Esophagus squamous epithelium (tissue), 5 donors: ENCODE data around the gene NT5C3B. TPM values are rescaled to one million over a fixed set of nuclear protein-coding genes. Genes with fewer than 3 reads are reported as not detected.
"Not testable (repeated sequence)": the region's sequence is repeated elsewhere in the genome, so short reads cannot be mapped to it uniquely, and the experiment has no call there.

Experiments used
- DNase-seq: peaks from one replicate; lab custom pipeline; 2025; lab: John Stamatoyannopoulos, UW
- H3K27ac ChIP-seq, 4 donors: fragments of 200-600 bp; sonication (generic); one replicate each; pipeline ENCODE4 v1.5.1; 2016 to 2019; ENCODE audit warnings: mild to moderate bottlenecking in 1 of 4
- H3K27me3 ChIP-seq, 4 donors: fragments of 200-600 bp; sonication (generic); 1 replicate in 3 of 4; 2 replicates in 1 of 4; pipeline versions ENCODE4 v1.5.1 to v1.6.0; 2017 to 2021; ENCODE audit warnings: antibody characterized with exemption in 1 of 4
- H3K36me3 ChIP-seq, 3 donors: fragments of 200-600 bp; sonication (generic); one replicate each; pipeline ENCODE4 v1.5.1; 2016 to 2019
- H3K4me1 ChIP-seq, 3 donors: fragments of 200-600 bp; sonication (generic); one replicate each; pipeline ENCODE4 v1.5.1; 2017 to 2019
- H3K4me3 ChIP-seq, 4 donors: fragments of 200-600 bp; sonication (generic); 1 replicate in 3 of 4; 2 replicates in 1 of 4; pipeline ENCODE4 v1.5.1; 2016 to 2019; ENCODE audit warnings: mild to moderate bottlenecking in 2 of 4, moderate library complexity in 1 of 4
- H3K9me3 ChIP-seq, 3 donors: fragments of 200-600 bp; sonication (generic); one replicate each; pipeline ENCODE4 v1.5.1; 2016 to 2019
- POLR2A ChIP-seq, 4 donors: fragments of 450-650 bp; IDR thresholded peaks; one replicate each; pipeline ENCODE4 v1.6.1; 2017; ENCODE audit warnings: antibody characterized with exemption in 4 of 4, mild to moderate bottlenecking in 4 of 4, moderate library complexity in 3 of 4
- WGBS, 2 donors: methylation state at CpG; one replicate each; pipeline ENCODE4 v1.1.5; 2018; 5-methylcytosine and 5-hydroxymethylcytosine counted together
- intact Hi-C: fragments of 100-400 bp; cut with DNase I; formaldehyde crosslinking; loops from one replicate; pipeline ENCODE4 v1.15.0; 2022
- total RNA-seq, 4 donors: library from RNA; depleted of rRNA; stranded (reverse); fragments of >200 nt; gene quantifications; one replicate each; pipeline ENCODE4 v1.1.0, GENCODE V29; 2016
- TF ChIP-seq, protein P1 (sequence below), 6 experiments: fragments of 450-650 bp in 4 of 6; fragments of 200-600 bp in 2 of 6; sonication (generic) in 2 of 6; IDR thresholded peaks; one replicate each; pipeline ENCODE4 v1.5.1; 2016 to 2019; ENCODE audit warnings: antibody characterized with exemption in 6 of 6, mild to moderate bottlenecking in 4 of 6, moderate library complexity in 4 of 6
- donor health status: DM: yes; HTN: yes; CAD: no.

NT5C3B gene
- total RNA-seq, 4 donors from 2014 or later = 23.8 to 45.4 (median 30.5) TPM

DNA sequence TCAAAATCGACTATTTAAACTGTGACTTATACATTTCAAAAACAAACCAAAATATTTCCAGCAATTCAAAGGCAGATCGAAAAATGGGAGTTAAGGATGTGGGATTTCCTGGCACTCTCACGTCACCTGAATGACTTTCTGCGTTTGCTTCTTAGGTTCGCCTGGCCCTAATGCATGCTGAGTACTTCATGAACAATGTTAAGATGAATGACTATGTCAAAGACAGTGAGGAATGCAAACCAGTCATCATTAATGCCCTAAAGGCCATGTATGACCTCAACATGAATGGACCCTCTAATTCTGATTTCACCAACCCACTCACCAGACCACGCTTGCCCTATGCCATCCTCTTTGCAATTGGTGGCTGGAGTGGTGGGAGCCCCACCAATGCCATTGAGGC is 8.9 kb upstream of the NT5C3B start:
- 59 to 90% methylated on average over 6 of the region's 6 CpGs for WGBS, 2 donors
- peaks cover 0 to 8% (median 0%) of the 10 kb centered on the region in 3 donors for H3K36me3 ChIP-seq
- H3K27ac ChIP-seq = no peak overlapping the region
- peaks cover 0 to 22% (median 0%) of the 10 kb centered on the region in 3 donors for H3K4me1 ChIP-seq
- no peak for DNase-seq
- no peak for TF ChIP-seq POLR2A (IDR thresholded peaks at IDR 0.05)
- TF ChIP-seq, protein P1, sequence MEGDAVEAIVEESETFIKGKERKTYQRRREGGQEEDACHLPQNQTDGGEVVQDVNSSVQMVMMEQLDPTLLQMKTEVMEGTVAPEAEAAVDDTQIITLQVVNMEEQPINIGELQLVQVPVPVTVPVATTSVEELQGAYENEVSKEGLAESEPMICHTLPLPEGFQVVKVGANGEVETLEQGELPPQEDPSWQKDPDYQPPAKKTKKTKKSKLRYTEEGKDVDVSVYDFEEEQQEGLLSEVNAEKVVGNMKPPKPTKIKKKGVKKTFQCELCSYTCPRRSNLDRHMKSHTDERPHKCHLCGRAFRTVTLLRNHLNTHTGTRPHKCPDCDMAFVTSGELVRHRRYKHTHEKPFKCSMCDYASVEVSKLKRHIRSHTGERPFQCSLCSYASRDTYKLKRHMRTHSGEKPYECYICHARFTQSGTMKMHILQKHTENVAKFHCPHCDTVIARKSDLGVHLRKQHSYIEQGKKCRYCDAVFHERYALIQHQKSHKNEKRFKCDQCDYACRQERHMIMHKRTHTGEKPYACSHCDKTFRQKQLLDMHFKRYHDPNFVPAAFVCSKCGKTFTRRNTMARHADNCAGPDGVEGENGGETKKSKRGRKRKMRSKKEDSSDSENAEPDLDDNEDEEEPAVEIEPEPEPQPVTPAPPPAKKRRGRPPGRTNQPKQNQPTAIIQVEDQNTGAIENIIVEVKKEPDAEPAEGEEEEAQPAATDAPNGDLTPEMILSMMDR (IDR thresholded peaks at IDR 0.05) = no peak
- H3K27me3 ChIP-seq = no peaks in the 10 kb centered on the region
- no peak overlapping the region for H3K4me3 ChIP-seq
- no peaks in the 10 kb centered on the region for H3K9me3 ChIP-seq
- intact Hi-C loops = no loop called here

DNA sequence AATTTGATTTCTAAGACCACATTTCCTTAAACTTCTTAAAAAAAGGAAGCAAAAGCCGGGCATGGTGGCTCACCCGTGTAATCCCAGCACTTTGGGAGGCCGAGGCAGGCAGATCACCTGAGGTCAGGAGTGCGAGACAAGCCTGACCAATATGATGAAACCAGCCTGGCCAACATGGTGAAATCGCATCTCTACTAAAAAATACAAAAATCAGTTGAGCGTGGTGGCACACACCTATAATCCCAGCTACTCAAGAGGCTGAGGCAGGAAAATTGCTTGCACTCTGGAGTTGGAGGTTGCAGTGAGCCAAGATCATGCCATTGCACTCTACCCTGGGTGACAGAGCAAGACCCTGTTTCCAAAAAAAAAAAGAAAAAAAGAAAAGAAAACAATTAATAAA is 4.7 kb upstream of the NT5C3B start:
- H3K9me3 ChIP-seq, intact Hi-C loops, H3K4me1 ChIP-seq, H3K36me3 ChIP-seq, H3K27ac ChIP-seq, DNase-seq, H3K27me3 ChIP-seq, H3K4me3 ChIP-seq: not testable (repeated sequence)
- WGBS, 2 donors = 73 to 75% methylated on average over 5 to 6 of the region's 6 CpGs

DNA sequence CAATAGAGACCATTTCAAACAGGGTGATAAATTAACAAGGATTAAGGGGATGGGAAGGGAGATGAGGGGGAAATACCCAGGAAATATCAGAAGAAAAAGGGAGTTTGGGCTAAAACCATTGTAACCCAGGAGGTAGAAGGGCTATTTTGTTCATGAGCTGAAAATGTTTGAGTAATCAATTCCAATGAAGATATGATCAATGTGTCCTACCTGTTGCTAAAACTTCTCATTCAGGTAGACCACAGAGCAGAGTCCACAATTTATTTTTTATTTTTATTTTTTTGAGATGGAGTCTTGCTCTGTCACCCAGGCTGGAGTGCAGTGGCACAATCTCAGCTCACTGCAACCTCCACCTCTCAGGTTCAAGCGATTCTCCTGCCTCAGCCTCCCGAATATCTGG is 3.4 kb upstream of the NT5C3B start:
- WGBS, 2 donors = 95 to 96% methylated on average over 2 of the region's 2 CpGs
- H3K27me3 ChIP-seq, DNase-seq, H3K9me3 ChIP-seq, H3K4me3 ChIP-seq, intact Hi-C loops, H3K27ac ChIP-seq, H3K36me3 ChIP-seq: not testable (repeated sequence)
- H3K4me1 ChIP-seq = peaks cover 6 to 22% (median 9%) of the 10 kb centered on the region in 3 donors

DNA sequence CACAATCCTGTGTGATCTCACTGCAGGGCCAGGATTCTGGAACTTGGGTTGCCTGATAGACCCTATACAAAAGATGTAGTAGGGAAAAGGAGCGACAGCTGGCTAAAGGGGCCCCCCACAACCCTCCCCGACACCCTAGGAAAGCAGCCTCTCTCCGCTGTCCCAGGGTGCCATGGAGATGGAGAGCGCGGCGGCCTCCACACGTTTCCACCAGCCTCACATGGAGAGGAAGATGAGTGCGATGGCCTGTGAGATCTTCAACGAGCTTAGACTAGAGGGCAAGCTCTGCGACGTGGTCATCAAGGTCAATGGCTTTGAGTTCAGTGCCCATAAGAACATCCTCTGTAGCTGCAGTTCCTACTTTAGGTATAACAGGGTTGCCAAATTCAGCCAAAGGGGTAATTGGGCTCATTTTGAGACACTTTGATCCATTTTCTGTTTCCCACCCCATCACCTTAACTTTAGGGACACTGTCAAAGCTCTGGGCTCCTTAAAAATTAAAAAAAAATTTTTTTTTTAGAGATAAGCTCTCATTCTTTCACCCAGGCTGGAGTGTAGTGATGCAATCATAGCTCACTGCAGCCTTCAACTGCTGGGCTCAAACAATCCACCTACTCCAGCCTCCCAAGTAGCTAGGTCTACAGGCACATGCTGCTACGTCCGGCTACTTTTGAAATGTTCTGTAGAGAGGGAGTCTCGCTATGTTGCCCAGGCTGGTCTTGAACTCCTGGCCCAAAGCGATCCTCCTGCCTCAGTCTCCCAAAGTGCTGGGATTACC is 1.9 kb upstream of the NT5C3B start, which contains the start of gene KLHL10:
Gene KLHL10, plus strand, starts transcription at position 65 of the 778 bp plus-strand sequence. Its CDS starts 108 bp downstream, at position 173.
- peak within 1 kb of the TSS in 2 of 4 donors; percentile 76 to 89 for H3K27ac ChIP-seq
- TF ChIP-seq, protein P1 (IDR thresholded peaks at IDR 0.05) = no peak
- no peak for TF ChIP-seq POLR2A (IDR thresholded peaks at IDR 0.05)
- peaks cover 6 to 24% (median 9%) of the 10 kb centered on the region in 3 donors for H3K4me1 ChIP-seq
- H3K9me3 ChIP-seq = no peaks in the 10 kb centered on the region
- no peaks in the 10 kb centered on the region for H3K36me3 ChIP-seq
- DNase-seq = no peak
- no peaks in the 10 kb centered on the region for H3K27me3 ChIP-seq
- H3K4me3 ChIP-seq = peak within 1 kb of the TSS in 2 of 4 donors; percentile 85 to 92
- intact Hi-C loops = no loop called here
- WGBS, 2 donors = 96 to 97% methylated on average over 8 to 15 of the region's 15 CpGs

DNA sequence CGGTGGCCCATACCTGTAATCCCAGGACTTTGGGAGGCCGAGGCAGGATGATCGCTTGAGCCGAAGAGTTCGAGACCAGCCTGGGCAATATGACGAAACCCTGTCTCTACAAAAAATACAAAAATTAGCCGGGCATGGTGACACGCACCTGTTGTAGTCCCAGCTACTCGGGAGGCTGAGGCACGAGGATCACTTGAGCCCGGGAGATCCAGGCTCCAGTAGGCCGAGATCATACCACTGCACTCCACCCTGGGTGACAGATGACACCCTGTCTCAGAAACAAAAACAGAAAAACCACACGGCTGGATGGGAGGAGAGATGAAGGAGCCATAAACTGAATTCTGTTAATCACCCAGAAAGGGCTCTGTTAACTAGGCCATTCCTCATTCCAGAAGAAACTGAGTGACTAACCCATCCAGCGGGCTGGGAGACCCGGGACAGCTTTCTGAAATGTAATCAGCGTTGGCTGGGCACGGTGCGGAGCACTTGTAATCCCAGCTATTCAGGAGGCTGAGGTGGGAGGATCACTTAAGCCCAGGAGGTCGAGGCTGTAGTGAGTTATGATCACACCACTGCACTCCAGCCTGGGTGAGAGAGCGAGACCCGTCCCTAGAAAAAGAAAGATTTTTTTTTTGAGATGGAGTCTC is 641 bp upstream of the NT5C3B start:
- no peaks in the 10 kb centered on the region for H3K9me3 ChIP-seq
- peak overlapping the region; percentile 76 to 89 (median 80) for H3K27ac ChIP-seq
- H3K36me3 ChIP-seq = peaks cover 0 to 9% (median 3%) of the 10 kb centered on the region in 3 donors
- peaks cover 6 to 24% (median 9%) of the 10 kb centered on the region in 3 donors for H3K4me1 ChIP-seq
- peak overlapping the region; percentile 72 to 92 (median 80) for H3K4me3 ChIP-seq
- no peak for DNase-seq
- intact Hi-C loops = no loop called here
- 26 to 43% methylated on average over 17 to 20 of the region's 21 CpGs for WGBS, 2 donors
- TF ChIP-seq, protein P1 (IDR thresholded peaks at IDR 0.05) = no peak
- TF ChIP-seq POLR2A (IDR thresholded peaks at IDR 0.05) = no peak
- H3K27me3 ChIP-seq = no peaks in the 10 kb centered on the region
